GM12878 (cell line): ENCODE measurements around the gene AP2B1. TPM values are rescaled to one million over a fixed set of nuclear protein-coding genes. Genes with fewer than 3 reads are reported as not detected.
A peak's percentile ranks its signal among the peaks of the same experiment; 100 is the strongest.

ENCODE experiments used
- BACH1 ChIP-seq: fragments of 450-650 bp; IDR thresholded peaks from 2 replicates; pipeline ENCODE4 v1.6.1; 2017; ENCODE audit warnings: mild to moderate bottlenecking, borderline replicate concordance
- CBFB ChIP-seq: IDR thresholded peaks from 2 replicates; pipeline ENCODE4 v1.6.1; 2016; ENCODE audit warnings: antibody characterized with exemption, low read depth
- CTCF ChIP-seq, 3 experiments: IDR thresholded peaks in 2 of 3; conservative IDR thresholded peaks in 1 of 3; 2 replicates each; pipeline ENCODE4 v1.5.1; 2011; ENCODE audit warnings: low read depth in 3 of 3, low read length in 3 of 3, mild to moderate bottlenecking in 3 of 3, control low read depth in 2 of 3, moderate library complexity in 2 of 3, inconsistent platforms in 1 of 3, mixed read lengths in 1 of 3; ENCODE audit not compliant: control insufficient read depth in 2 of 3, insufficient read depth in 1 of 3; ENCODE audit errors: extremely low read depth in 1 of 3
- DPF2 ChIP-seq: fragments of 450-650 bp; IDR thresholded peaks from 2 replicates; pipeline ENCODE4 v1.6.1; 2017; ENCODE audit warnings: mild to moderate bottlenecking
- E2F4 ChIP-seq: IDR thresholded peaks from 2 replicates; pipeline ENCODE4 v1.6.1; 2012; ENCODE audit warnings: low read depth, low read length, improper control_type of control experiment
- E2F8 ChIP-seq: fragments of 450-650 bp; IDR thresholded peaks from 2 replicates; pipeline ENCODE4 v1.6.1; 2018; ENCODE audit warnings: mild to moderate bottlenecking, low read depth, moderate library complexity; ENCODE audit not compliant: partially characterized antibody
- E4F1 ChIP-seq: fragments of 450-650 bp; IDR thresholded peaks from 2 replicates; pipeline ENCODE4 v1.6.1; 2018; ENCODE audit warnings: borderline replicate concordance, mild to moderate bottlenecking; ENCODE audit not compliant: partially characterized antibody
- EGR1 ChIP-seq, 2 experiments: IDR thresholded peaks; 1 replicate in 1 of 2; 2 replicates in 1 of 2; pipeline ENCODE4 v1.6.1; 2011 to 2012; ENCODE audit warnings: low read depth in 2 of 2, low read length in 2 of 2, borderline replicate concordance in 1 of 2, mild to moderate bottlenecking in 1 of 2, moderate library complexity in 1 of 2
- MAX ChIP-seq: IDR thresholded peaks from 2 replicates; pipeline ENCODE4 v1.6.1; 2012; ENCODE audit warnings: low read depth, low read length, improper control_type of control experiment
- MEF2B ChIP-seq: fragments of 450-650 bp; IDR thresholded peaks from 2 replicates; pipeline ENCODE4 v1.6.1; 2018; ENCODE audit warnings: mild to moderate bottlenecking, moderate library complexity; ENCODE audit not compliant: partially characterized antibody, poor library complexity, severe bottlenecking
- NBN ChIP-seq: fragments of 450-650 bp; IDR thresholded peaks from 2 replicates; pipeline ENCODE4 v1.6.1; 2016
- PML ChIP-seq: IDR thresholded peaks from 2 replicates; pipeline ENCODE4 v1.6.1; 2012; ENCODE audit warnings: low read length, inconsistent platforms
- POLR2AphosphoS2 ChIP-seq: IDR thresholded peaks from 2 replicates; pipeline ENCODE4 v1.6.1; 2011; ENCODE audit warnings: low read depth, mild to moderate bottlenecking, low read length, improper control_type of control experiment, moderate library complexity
- RCOR1 ChIP-seq: conservative IDR thresholded peaks from 2 replicates; pipeline ENCODE4 v1.6.1; 2012; ENCODE audit warnings: low read depth, low read length, improper control_type of control experiment
- SIX5 ChIP-seq: IDR thresholded peaks from 2 replicates; pipeline ENCODE4 v1.6.1; 2011; ENCODE audit warnings: mild to moderate bottlenecking, low read depth, low read length, moderate library complexity; ENCODE audit not compliant: severe bottlenecking
- SMAD5 ChIP-seq: IDR thresholded peaks from 2 replicates; pipeline ENCODE4 v1.6.1; 2016; ENCODE audit warnings: antibody characterized with exemption, low read depth
- ZBTB33 ChIP-seq: fragments of 450-650 bp; IDR thresholded peaks from 2 replicates; pipeline ENCODE4 v1.6.1; 2017; ENCODE audit warnings: mild to moderate bottlenecking
- ZNF24 ChIP-seq: fragments of 450-650 bp; IDR thresholded peaks from 2 replicates; pipeline ENCODE4 v1.6.1; 2017; ENCODE audit warnings: antibody characterized with exemption, mild to moderate bottlenecking
- polyA plus RNA-seq, 11 experiments: library from polyadenylated mRNA; depleted of rRNA in 4 of 11; unstranded in 6 of 11; stranded (reverse) in 5 of 11; fragments of >200 nt; fragmentation: Nextera tagmentation in 4 of 11; fragmentation: Illumina TruSeq in 1 of 11; extraction: Ambion mirVana in 4 of 11; extraction: Trizol in 1 of 11; gene quantifications; 1 replicate in 1 of 11; 2 replicates in 10 of 11; pipeline versions ENCODE4 v1.2.1 to v1.2.3, GENCODE V29; 2011 to 2016; ENCODE audit warnings: inconsistent platforms in 2 of 11, missing spikeins in 2 of 11, low read depth in 1 of 11
- total RNA-seq, 4 experiments: library from RNA; depleted of rRNA in 3 of 4; stranded (reverse); fragments of >200 nt in 3 of 4; fragmentation: Illumina TruSeq in 1 of 4; extraction: Trizol in 1 of 4; gene quantifications; 2 replicates each; pipeline versions ENCODE4 v1.2.1 to v1.2.3, GENCODE V29; 2013 to 2021

Gene AP2B1
- total and polyA plus RNA-seq, 10 of the 15 experiments (the other 5 are each of a cell fraction or from before 2014, with no cell fraction given) = 18.6 to 112 (median 53.9) TPM

GRCh38 chr17:35578197-35578928 lies 8.8 kb upstream of the AP2B1 start, which contains the start of gene PEX12 (continued):
- no peak for TF ChIP-seq CTCF (IDR thresholded peaks at IDR 0.05 in 2 of 3, conservative IDR thresholded peaks at IDR 0.05 in 1 of 3; ENCODE audit: control insufficient read depth in 2 of 3, extremely low read depth in 1 of 3, insufficient read depth in 1 of 3, low read depth in 3 of 3, low read length in 3 of 3)
- peak; percentile 76 for TF ChIP-seq E2F8
- peak; percentile 27; the same call in 1 of the 2 replicates for TF ChIP-seq ZNF24
- TF ChIP-seq POLR2AphosphoS2 = peak; percentile 91
- no peak for TF ChIP-seq E2F4
- TF ChIP-seq CBFB = peak; percentile 75; the same call in 1 of the 2 replicates
- peak; percentile 69 for TF ChIP-seq E4F1
- peak; percentile 42 for TF ChIP-seq SIX5
- TF ChIP-seq DPF2 = peak; percentile 45; the same call in 1 of the 2 replicates
- peak; percentile 56 for TF ChIP-seq SMAD5
- TF ChIP-seq RCOR1 = 0 out of 2 replicates have a peak, but pooled peaks have one; percentile 73
- peak; percentile 92; the same call in 1 of the 2 replicates for TF ChIP-seq NBN
- 0 out of 2 replicates have a peak, but pooled peaks have one; percentile 48 for TF ChIP-seq BACH1
- peak in 1 of 2 experiments; percentile 96; a peak in 2 of 3 replicates for TF ChIP-seq EGR1 (IDR thresholded peaks at IDR 0.05; ENCODE audit: borderline replicate concordance in 1 of 2, low read depth in 2 of 2, low read length in 2 of 2)
- TF ChIP-seq PML = peak; percentile 96
- TF ChIP-seq ZBTB33 = no peak
- no peak; the same call in 1 of the 2 replicates for TF ChIP-seq MAX
- peak; percentile 61 for TF ChIP-seq MEF2B
